CD14-positive monocyte (primary cell): ENCODE results near the gene ZNF543. TPM values are rescaled to one million over a fixed set of nuclear protein-coding genes. Genes with fewer than 3 reads are reported as not detected.

Experiments
- DNase-seq, 3 donors: peaks; one replicate each; pipeline ENCODE4 v3.0.0-alpha.2; 2011 to 2022
- H2AFZ ChIP-seq: 2 replicates; pipeline ENCODE4 v1.6.0; 2012; ENCODE audit warnings: mild to moderate bottlenecking, low read depth, low read length, inconsistent platforms; ENCODE audit not compliant: insufficient read depth, poor library complexity, severe bottlenecking
- H3K27ac ChIP-seq, 2 donors: 1 replicate in 1 of 2; 2 replicates in 1 of 2; pipeline ENCODE4 v1.5.1; 2012 to 2013; ENCODE audit warnings: low read length in 2 of 2, control low read depth in 1 of 2, inconsistent platforms in 1 of 2, low read depth in 1 of 2, mild to moderate bottlenecking in 1 of 2
- H3K27me3 ChIP-seq, 2 donors: one replicate each; pipeline versions ENCODE4 v1.6.0 to v1.6.1; 2011 to 2013; ENCODE audit warnings: low read length in 2 of 2; ENCODE audit not compliant: control insufficient read depth in 2 of 2, insufficient read depth in 2 of 2
- H3K36me3 ChIP-seq, 2 donors: replicated peaks in 1 of 2; 1 replicate in 1 of 2; 2 replicates in 1 of 2; pipeline versions ENCODE4 v1.5.1 to v1.6.1; 2012 to 2013; ENCODE audit warnings: low read length in 2 of 2, control low read depth in 1 of 2, inconsistent platforms in 1 of 2, mild to moderate bottlenecking in 1 of 2; ENCODE audit not compliant: insufficient read depth in 2 of 2, control insufficient read depth in 1 of 2
- H3K4me1 ChIP-seq, 2 donors: 1 replicate in 1 of 2; 2 replicates in 1 of 2; pipeline versions ENCODE4 v1.5.1 to v1.6.1; 2012 to 2013; ENCODE audit warnings: low read length in 2 of 2, control low read depth in 1 of 2, inconsistent platforms in 1 of 2, mild to moderate bottlenecking in 1 of 2, moderate library complexity in 1 of 2; ENCODE audit not compliant: insufficient read depth in 2 of 2, control insufficient read depth in 1 of 2
- H3K4me2 ChIP-seq: replicated peaks from 2 replicates; pipeline ENCODE3; 2012; ENCODE audit warnings: low read length, moderate library complexity, mild to moderate bottlenecking; ENCODE audit not compliant: poor library complexity, severe bottlenecking; ENCODE audit errors: extremely low read depth
- H3K4me3 ChIP-seq, 3 experiments: fragments of 200-600 bp in 1 of 3; sonication (generic) in 1 of 3; replicated peaks in 1 of 3; 1 replicate in 2 of 3; 2 replicates in 1 of 3; pipeline ENCODE4 v1.5.1; 2011 to 2013; ENCODE audit warnings: low read length in 3 of 3, mild to moderate bottlenecking in 3 of 3, control low read depth in 2 of 3, low read depth in 2 of 3, inconsistent platforms in 1 of 3, moderate library complexity in 1 of 3
- H3K79me2 ChIP-seq: 2 replicates; pipeline ENCODE4 v1.6.0; 2012; ENCODE audit warnings: mild to moderate bottlenecking, control low read depth, inconsistent platforms, low read length, moderate library complexity; ENCODE audit not compliant: insufficient read depth
- H3K9ac ChIP-seq: 2 replicates; pipeline ENCODE4 v1.6.0; 2017; ENCODE audit warnings: low read length, mild to moderate bottlenecking; ENCODE audit not compliant: insufficient read depth, poor library complexity, severe bottlenecking
- H3K9me3 ChIP-seq, 2 donors: replicated peaks in 1 of 2; 1 replicate in 1 of 2; 2 replicates in 1 of 2; pipeline versions ENCODE4 v1.5.1 to v1.6.1; 2012 to 2013; ENCODE audit warnings: low read length in 2 of 2, control low read depth in 1 of 2; ENCODE audit not compliant: control insufficient read depth in 1 of 2, insufficient read depth in 1 of 2
- H4K20me1 ChIP-seq: 2 replicates; pipeline ENCODE4 v1.6.0; 2012; ENCODE audit warnings: mild to moderate bottlenecking, low read length, control low read depth, moderate library complexity; ENCODE audit not compliant: insufficient read depth
- H3K27ac Mint-ChIP-seq, 7 donors: one replicate each; pipeline ENCODE4 v1.8.0; 2020; ENCODE audit warnings: mild to moderate bottlenecking in 7 of 7, mixed read lengths in 7 of 7, moderate library complexity in 6 of 7, inconsistent platforms in 2 of 7
- H3K27me3 Mint-ChIP-seq, 3 donors: one replicate each; pipeline ENCODE4 v1.8.0; 2021 to 2022; ENCODE audit warnings: low read depth in 3 of 3, mild to moderate bottlenecking in 3 of 3, mixed read lengths in 3 of 3, moderate library complexity in 3 of 3, inconsistent platforms in 1 of 3
- H3K36me3 Mint-ChIP-seq, 2 donors: one replicate each; pipeline ENCODE4 v1.8.0; 2020; ENCODE audit warnings: mixed read lengths in 2 of 2, inconsistent platforms in 1 of 2, mild to moderate bottlenecking in 1 of 2
- H3K4me1 Mint-ChIP-seq: one replicate; pipeline ENCODE4 v1.8.0; 2020; ENCODE audit warnings: mild to moderate bottlenecking, mixed read lengths
- H3K4me3 Mint-ChIP-seq, 2 donors: one replicate each; pipeline ENCODE4 v1.8.0; 2020; ENCODE audit warnings: mild to moderate bottlenecking in 2 of 2, mixed read lengths in 2 of 2, moderate library complexity in 1 of 2
- H3K9me3 Mint-ChIP-seq, 7 donors: one replicate each; pipeline ENCODE4 v1.8.0; 2020 to 2022; ENCODE audit warnings: mixed read lengths in 7 of 7, mild to moderate bottlenecking in 6 of 7, moderate library complexity in 6 of 7, inconsistent platforms in 2 of 7
- CTCF ChIP-seq: fragments of 200-600 bp; IDR thresholded peaks from one replicate; pipeline ENCODE4 v1.8.0; 2022; ENCODE audit warnings: antibody characterized with exemption, mild to moderate bottlenecking
- WGBS: methylation state at CpG from one replicate; pipeline ENCODE4 v1.1.5; 2013; ENCODE audit warnings: missing lambda C conversion rate; ENCODE audit not compliant: insufficient coverage; 5-methylcytosine and 5-hydroxymethylcytosine counted together
- intact Hi-C, 2 donors: fragments of 100-400 bp; cut with micrococcal nuclease; formaldehyde crosslinking; loops; one replicate each; pipeline versions ENCODE4 v1.15.0 to v1.15.1; 2023
- polyA plus RNA-seq, 3 donors: library from polyadenylated mRNA; depleted of rRNA in 1 of 3; unstranded in 2 of 3; stranded (reverse) in 1 of 3; fragments of 300-500 nt in 2 of 3; fragments of >200 nt in 1 of 3; fragmentation: Illumina TruSeq in 2 of 3; gene quantifications; 1 replicate in 2 of 3; 2 replicates in 1 of 3; pipeline ENCODE4 v1.2.3, GENCODE V29; 2012 to 2021

The ZNF543 gene
- polyA plus RNA-seq, 3 donors: 0.85 to 1.1 (median 0.99) TPM

- Mint-ChIP-seq H3K4me3 (no peak overlapping the region), H3K27me3 (peaks cover 0 to 18% (median 4%) of the 10 kb centered on the region in 3 donors), H3K27ac (no peak overlapping the region), H3K9me3 (peaks cover 1 to 37% (median 12%) of the 10 kb centered on the region in 7 donors), H3K4me1 (no peaks in the 10 kb centered on the region), H3K36me3 (no peaks in the 10 kb centered on the region)
- DNase-seq: no peak
- no peak overlapping the region for H3K4me3 ChIP-seq
- WGBS: 100% methylated on average over 3 of the region's 6 CpGs
- H3K36me3 ChIP-seq: no peaks in the 10 kb centered on the region
- no peaks in the 10 kb centered on the region for H3K79me2 ChIP-seq
- peaks cover 4 to 10% of the 10 kb centered on the region in 2 donors for H3K27me3 ChIP-seq
- TF ChIP-seq CTCF: no peak
- intact Hi-C loops: no loop called here
- H3K9ac ChIP-seq: no peak overlapping the region
- H3K27ac ChIP-seq: no peak overlapping the region
- no peaks in the 10 kb centered on the region for H3K4me1 ChIP-seq
- no peak overlapping the region for H3K4me2 ChIP-seq
- H3K9me3 ChIP-seq: peaks cover 0 to 3% of the 10 kb centered on the region in 2 donors
- no peak overlapping the region for H2AFZ ChIP-seq
- H4K20me1 ChIP-seq: no peaks in the 10 kb centered on the region
Observed at GRCh38 chr19:57342582-57342981, 22.3 kb downstream of the ZNF543 start.

- Histone ChIP-seq H3K79me2 (peaks cover 16% of the 10 kb centered on the region), H3K9me3 (peaks cover 7 to 11% of the 10 kb centered on the region in 2 donors), H3K4me2 (no peak overlapping the region), H3K27me3 (peaks cover 4 to 10% of the 10 kb centered on the region in 2 donors), H2AFZ (no peak overlapping the region), H3K36me3 (peaks cover under 1 to 6% of the 10 kb centered on the region in 2 donors), H3K27ac (no peak overlapping the region), H3K4me1 (peaks cover 17 to 20% of the 10 kb centered on the region in 2 donors), H3K9ac (no peak overlapping the region), H4K20me1 (no peaks in the 10 kb centered on the region), H3K4me3 (no peak overlapping the region)
- peaks cover 25% of the 10 kb centered on the region for H3K4me1 Mint-ChIP-seq
- intact Hi-C loops: no loop called here
- peaks cover 11 to 53% (median 35%) of the 10 kb centered on the region in 7 donors for H3K9me3 Mint-ChIP-seq
- no peak overlapping the region for H3K27ac Mint-ChIP-seq
- WGBS: no CpG with 5 or more reads among the region's 3 CpGs
- H3K4me3 Mint-ChIP-seq: no peak overlapping the region
- DNase-seq: no peak
- H3K27me3 Mint-ChIP-seq: peaks cover 0 to 23% (median 2%) of the 10 kb centered on the region in 3 donors
- no peak for TF ChIP-seq CTCF
- H3K36me3 Mint-ChIP-seq: peaks cover 9 to 15% of the 10 kb centered on the region in 2 donors
Observed at GRCh38 chr19:57348136-57348535, 27.9 kb downstream of the ZNF543 start.
